PC-3 (cell line): ENCODE measurements around the gene PARG.
"Not testable (repeated sequence)": the region's sequence is repeated elsewhere in the genome, so short reads cannot be mapped to it uniquely, and the experiment has no call there.

Experiments used
- EZH2 ChIP-seq: fragments of 300-600 bp; sonication (generic); IDR thresholded peaks from one replicate; pipeline ENCODE4 v1.6.1; 2017; ENCODE audit warnings: antibody characterized with exemption, mild to moderate bottlenecking, low read length; ENCODE audit not compliant: unreplicated experiment
- TF ChIP-seq, protein P1 (sequence below): fragments of 300-600 bp; sonication (generic); conservative IDR thresholded peaks from 2 replicates; pipeline ENCODE4 v1.5.1; 2017; ENCODE audit warnings: antibody characterized with exemption, low read depth, mild to moderate bottlenecking, low read length

GRCh38 chr10:49953122-49953521 is 11.3 kb upstream of the PARG start:
- not testable (repeated sequence) for TF ChIP-seq EZH2
- TF ChIP-seq, protein P1, sequence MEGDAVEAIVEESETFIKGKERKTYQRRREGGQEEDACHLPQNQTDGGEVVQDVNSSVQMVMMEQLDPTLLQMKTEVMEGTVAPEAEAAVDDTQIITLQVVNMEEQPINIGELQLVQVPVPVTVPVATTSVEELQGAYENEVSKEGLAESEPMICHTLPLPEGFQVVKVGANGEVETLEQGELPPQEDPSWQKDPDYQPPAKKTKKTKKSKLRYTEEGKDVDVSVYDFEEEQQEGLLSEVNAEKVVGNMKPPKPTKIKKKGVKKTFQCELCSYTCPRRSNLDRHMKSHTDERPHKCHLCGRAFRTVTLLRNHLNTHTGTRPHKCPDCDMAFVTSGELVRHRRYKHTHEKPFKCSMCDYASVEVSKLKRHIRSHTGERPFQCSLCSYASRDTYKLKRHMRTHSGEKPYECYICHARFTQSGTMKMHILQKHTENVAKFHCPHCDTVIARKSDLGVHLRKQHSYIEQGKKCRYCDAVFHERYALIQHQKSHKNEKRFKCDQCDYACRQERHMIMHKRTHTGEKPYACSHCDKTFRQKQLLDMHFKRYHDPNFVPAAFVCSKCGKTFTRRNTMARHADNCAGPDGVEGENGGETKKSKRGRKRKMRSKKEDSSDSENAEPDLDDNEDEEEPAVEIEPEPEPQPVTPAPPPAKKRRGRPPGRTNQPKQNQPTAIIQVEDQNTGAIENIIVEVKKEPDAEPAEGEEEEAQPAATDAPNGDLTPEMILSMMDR, result peak; percentile 36
